HCT116 (cell line): ENCODE data around the gene CHSY1. TPM values are rescaled to one million over a fixed set of nuclear protein-coding genes. Genes with fewer than 3 reads are reported as not detected.

ENCODE experiments used
- ATAC-seq: fragments of 200-7000 bp; cut with Tn5 transposase; 2 replicates; pipeline ENCODE4 v1.9.1; 2020; ENCODE audit warnings: mild to moderate bottlenecking, moderate library complexity
- BruUV-seq: library from RNA; stranded (reverse); fragments of 400-500 nt; replicated peaks from 2 replicates; lab custom pipeline; 2021; lab: Mats Ljungman, UMichigan
- CTCF ChIA-PET: fragments of 300-600 bp; sonication (Branson Sonifier 250); formaldehyde crosslinking; loops from one replicate; lab custom pipeline; 2021; ENCODE audit warnings: antibody characterized with exemption; lab: Charles Lee
- POLR2A ChIA-PET: fragments of 300-600, 350-600 bp; sonication (Branson Sonifier 250); formaldehyde crosslinking; loops from one replicate; lab custom pipeline; 2021; ENCODE audit warnings: antibody characterized with exemption; lab: Charles Lee
- RAD21 ChIA-PET, 2 experiments: fragments of 300-600 bp; sonication (Branson Sonifier 250); formaldehyde crosslinking; loops; one replicate each; lab custom pipeline; 2023; ENCODE audit warnings: low total read pairs in 2 of 2; ENCODE audit not compliant: uncharacterized antibody in 2 of 2, unreplicated experiment in 2 of 2, low non-redundant PET in 1 of 2; lab: Charles Lee
- DNase-seq: peaks from one replicate; pipeline ENCODE4 v3.0.0-alpha.2; 2010; ENCODE audit warnings: low read depth, low spot score
- H2AFZ ChIP-seq: fragments of 200-600 bp; shearing (Covaris generic), sonication (generic); 2 replicates; pipeline ENCODE4 v1.6.1; 2017; ENCODE audit warnings: low read depth, mixed run types, mixed read lengths, antibody characterized with exemption, low read length; ENCODE audit not compliant: poor library complexity, severe bottlenecking
- H3K27ac ChIP-seq: 2 replicates; pipeline ENCODE4 v1.5.1; 2012; ENCODE audit warnings: low read depth, low read length
- H3K27me3 ChIP-seq: fragments of 200-600 bp; sonication (generic); 2 replicates; pipeline ENCODE4 v1.6.1; 2016; ENCODE audit warnings: mixed run types, low read length, mixed read lengths; ENCODE audit not compliant: insufficient read depth
- H3K36me3 ChIP-seq, 2 experiments: fragments of 200-500 bp in 1 of 2; fragments of 200-600 bp in 1 of 2; sonication (Bioruptor generic) in 1 of 2; sonication (generic) in 1 of 2; 2 replicates each; pipeline versions ENCODE4 v1.5.1 to v1.6.1; 2014 to 2016; ENCODE audit warnings: low read length in 2 of 2, inconsistent platforms in 1 of 2, mixed read lengths in 1 of 2, mixed run types in 1 of 2; ENCODE audit not compliant: insufficient read depth in 2 of 2, control insufficient read depth in 1 of 2
- H3K4me1 ChIP-seq, 2 experiments: fragments of 200-600 bp in 1 of 2; sonication (generic) in 1 of 2; 2 replicates each; pipeline versions ENCODE4 v1.5.1 to v1.6.1; 2012 to 2017; ENCODE audit warnings: low read length in 2 of 2, inconsistent platforms in 1 of 2, mild to moderate bottlenecking in 1 of 2, mixed read lengths in 1 of 2, mixed run types in 1 of 2, moderate library complexity in 1 of 2; ENCODE audit not compliant: insufficient read depth in 2 of 2, control insufficient read depth in 1 of 2
- H3K4me2 ChIP-seq: fragments of 200-600 bp; sonication (generic); 2 replicates; pipeline ENCODE4 v1.6.1; 2017; ENCODE audit warnings: mixed run types, low read length, mixed read lengths
- H3K4me3 ChIP-seq, 2 experiments: fragments of 200-600 bp in 1 of 2; sonication (generic) in 1 of 2; replicated peaks in 1 of 2; 2 replicates each; pipeline ENCODE4 v1.5.1; 2011 to 2016; ENCODE audit warnings: low read length in 2 of 2, control low read depth in 1 of 2, low read depth in 1 of 2, mild to moderate bottlenecking in 1 of 2, mixed read lengths in 1 of 2, mixed run types in 1 of 2
- H3K79me2 ChIP-seq: fragments of 200-600 bp; sonication (generic); 2 replicates; pipeline ENCODE4 v1.6.1; 2017; ENCODE audit warnings: mild to moderate bottlenecking, mixed run types, low read length, moderate library complexity, mixed read lengths; ENCODE audit not compliant: insufficient read depth
- H3K9ac ChIP-seq: fragments of 200-600 bp; sonication (generic); 2 replicates; pipeline ENCODE4 v1.6.1; 2016; ENCODE audit warnings: low read length, mixed read lengths
- H3K9me2 ChIP-seq: fragments of 200-600 bp; sonication (generic), shearing (Covaris generic); 2 replicates; pipeline ENCODE4 v1.6.1; 2017; ENCODE audit warnings: mixed run types, mild to moderate bottlenecking, moderate library complexity; ENCODE audit not compliant: insufficient read depth
- H3K9me3 ChIP-seq, 2 experiments: fragments of 200-500 bp in 1 of 2; fragments of 200-600 bp in 1 of 2; sonication (Bioruptor generic) in 1 of 2; sonication (generic) in 1 of 2; 2 replicates each; pipeline ENCODE4 v1.6.1; 2014 to 2017; ENCODE audit warnings: low read length in 2 of 2, mixed read lengths in 2 of 2, inconsistent platforms in 1 of 2, low read depth in 1 of 2, mild to moderate bottlenecking in 1 of 2, mixed run types in 1 of 2, moderate library complexity in 1 of 2; ENCODE audit not compliant: control insufficient read depth in 1 of 2, insufficient read depth in 1 of 2
- H4K20me1 ChIP-seq: fragments of 200-600 bp; sonication (generic), shearing (Covaris generic); 2 replicates; pipeline ENCODE4 v1.6.1; 2017; ENCODE audit warnings: mixed run types, mild to moderate bottlenecking, moderate library complexity; ENCODE audit not compliant: insufficient read depth
- CBX3 ChIP-seq: IDR thresholded peaks from 2 replicates; pipeline ENCODE4 v1.6.1; 2012; ENCODE audit warnings: low read depth
- ELF1 ChIP-seq: IDR thresholded peaks from 2 replicates; pipeline ENCODE4 v1.6.1; 2012; ENCODE audit warnings: low read depth, borderline replicate concordance
- EZH2phosphoT487 ChIP-seq: fragments of 200-600 bp; IDR thresholded peaks from 2 replicates; pipeline ENCODE4 v1.6.1; 2018; ENCODE audit warnings: antibody characterized with exemption, borderline replicate concordance
- RAD21 ChIP-seq: IDR thresholded peaks from 2 replicates; pipeline ENCODE4 v1.6.1; 2012; ENCODE audit warnings: low read depth, mild to moderate bottlenecking
- SP1 ChIP-seq: IDR thresholded peaks from 2 replicates; pipeline ENCODE4 v1.6.1; 2012; ENCODE audit warnings: low read depth
- SRF ChIP-seq: IDR thresholded peaks from 2 replicates; pipeline ENCODE4 v1.6.1; 2012; ENCODE audit warnings: low read depth
- TCF7L2 ChIP-seq: IDR thresholded peaks from 2 replicates; pipeline ENCODE4 v1.7.0; 2011; ENCODE audit warnings: borderline replicate concordance, inconsistent platforms; ENCODE audit not compliant: insufficient read depth, insufficient read length; ENCODE audit errors: extremely low read depth
- ZFX ChIP-seq: fragments of 450-650 bp; IDR thresholded peaks from 2 replicates; pipeline ENCODE4 v1.6.1; 2017
- ZNF274 ChIP-seq: fragments of 200-500 bp; sonication (Bioruptor generic); IDR thresholded peaks from 2 replicates; pipeline ENCODE4 v1.6.1; 2014; ENCODE audit warnings: mild to moderate bottlenecking, low read depth, low read length, inconsistent platforms
- intact Hi-C: fragments of 100-400 bp; cut with micrococcal nuclease; formaldehyde crosslinking; loops from 2 replicates; pipeline ENCODE4 v1.10.0; 2022
- total RNA-seq: library from RNA; stranded (reverse); gene quantifications from one replicate; pipeline ENCODE4 v1.2.1, GENCODE V29; 2021; ENCODE audit not compliant: unreplicated experiment
- TF ChIP-seq, protein P1 (sequence below), 3 experiments: fragments of 200-600 bp in 1 of 3; sonication (generic) in 1 of 3; IDR thresholded peaks in 2 of 3; conservative IDR thresholded peaks in 1 of 3; 2 replicates each; pipeline ENCODE4 v1.5.1; 2012 to 2017; ENCODE audit warnings: low read depth in 2 of 3, low read length in 2 of 3, antibody characterized with exemption in 1 of 3, borderline replicate concordance in 1 of 3, control low read depth in 1 of 3, mild to moderate bottlenecking in 1 of 3, mixed read lengths in 1 of 3, mixed run types in 1 of 3, moderate library complexity in 1 of 3; ENCODE audit not compliant: insufficient read depth in 1 of 3
- TF ChIP-seq, protein P2 (sequence below): IDR thresholded peaks from 2 replicates; pipeline ENCODE4 v1.6.1; 2012; ENCODE audit warnings: low read depth
- TF ChIP-seq, protein P3 (sequence below): IDR thresholded peaks from 2 replicates; pipeline ENCODE4 v1.6.1; 2012

CHSY1 gene
- total RNA-seq, 1 experiment from 2014 or later = 25.4 TPM

DNA sequence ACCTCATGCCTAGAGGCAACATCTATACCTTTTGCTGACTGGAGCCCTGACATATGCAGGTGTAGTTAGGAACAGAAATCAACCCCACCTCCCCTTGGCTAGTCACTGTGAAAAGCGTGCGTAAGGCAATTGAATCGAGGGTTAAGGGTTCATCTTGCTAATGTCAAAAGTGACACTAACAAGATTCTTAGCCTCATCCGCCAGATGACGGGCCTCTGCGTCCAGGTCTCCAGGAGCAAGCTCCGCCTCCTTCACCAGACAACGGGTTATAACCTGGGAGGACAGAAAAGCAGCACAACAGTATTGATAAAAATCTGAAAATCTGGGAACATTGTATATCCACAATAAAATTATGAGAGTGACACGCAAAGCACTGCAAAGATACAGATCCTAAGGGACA is 20.7 kb upstream of the CHSY1 start:
- BruUV-seq = no TSS peak
- Histone ChIP-seq H3K27me3 (no peaks in the 10 kb centered on the region), H3K9me3 (no peaks in the 10 kb centered on the region), H3K9ac (no peak overlapping the region), H3K9me2 (no peaks in the 10 kb centered on the region), H3K4me1 (peaks cover 2 to 6% of the 10 kb centered on the region in 2 experiments; a peak in 3 of 4 replicates), H3K4me3 (no peak overlapping the region), H3K36me3 (peaks cover 37 to 55% of the 10 kb centered on the region in 2 experiments), H3K79me2 (peaks cover 32% of the 10 kb centered on the region), H3K27ac (no peak overlapping the region), H4K20me1 (no peaks in the 10 kb centered on the region), H3K4me2 (no peak overlapping the region), H2AFZ (no peak overlapping the region)
- CTCF ChIA-PET = interaction anchor here (0.7 kb wide), 1 partner anchor 16 kb away, joined by 3 read pairs; no protein-coding TSS in a partner anchor
- ATAC-seq = no peak
- intact Hi-C loops = no loop called here
- POLR2A ChIA-PET = no interaction called here
- no peak for DNase-seq
- TF ChIP-seq RAD21 = no peak
- TF ChIP-seq SP1 = no peak
- TF ChIP-seq SRF = no peak
- TF ChIP-seq, protein P1, sequence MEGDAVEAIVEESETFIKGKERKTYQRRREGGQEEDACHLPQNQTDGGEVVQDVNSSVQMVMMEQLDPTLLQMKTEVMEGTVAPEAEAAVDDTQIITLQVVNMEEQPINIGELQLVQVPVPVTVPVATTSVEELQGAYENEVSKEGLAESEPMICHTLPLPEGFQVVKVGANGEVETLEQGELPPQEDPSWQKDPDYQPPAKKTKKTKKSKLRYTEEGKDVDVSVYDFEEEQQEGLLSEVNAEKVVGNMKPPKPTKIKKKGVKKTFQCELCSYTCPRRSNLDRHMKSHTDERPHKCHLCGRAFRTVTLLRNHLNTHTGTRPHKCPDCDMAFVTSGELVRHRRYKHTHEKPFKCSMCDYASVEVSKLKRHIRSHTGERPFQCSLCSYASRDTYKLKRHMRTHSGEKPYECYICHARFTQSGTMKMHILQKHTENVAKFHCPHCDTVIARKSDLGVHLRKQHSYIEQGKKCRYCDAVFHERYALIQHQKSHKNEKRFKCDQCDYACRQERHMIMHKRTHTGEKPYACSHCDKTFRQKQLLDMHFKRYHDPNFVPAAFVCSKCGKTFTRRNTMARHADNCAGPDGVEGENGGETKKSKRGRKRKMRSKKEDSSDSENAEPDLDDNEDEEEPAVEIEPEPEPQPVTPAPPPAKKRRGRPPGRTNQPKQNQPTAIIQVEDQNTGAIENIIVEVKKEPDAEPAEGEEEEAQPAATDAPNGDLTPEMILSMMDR (IDR thresholded peaks at IDR 0.05 in 2 of 3, conservative IDR thresholded peaks at IDR 0.05 in 1 of 3; ENCODE audit: borderline replicate concordance in 1 of 3, insufficient read depth in 1 of 3, low read depth in 2 of 3, low read length in 2 of 3) = no peak
- no peak for TF ChIP-seq CBX3
- TF ChIP-seq, protein P2, sequence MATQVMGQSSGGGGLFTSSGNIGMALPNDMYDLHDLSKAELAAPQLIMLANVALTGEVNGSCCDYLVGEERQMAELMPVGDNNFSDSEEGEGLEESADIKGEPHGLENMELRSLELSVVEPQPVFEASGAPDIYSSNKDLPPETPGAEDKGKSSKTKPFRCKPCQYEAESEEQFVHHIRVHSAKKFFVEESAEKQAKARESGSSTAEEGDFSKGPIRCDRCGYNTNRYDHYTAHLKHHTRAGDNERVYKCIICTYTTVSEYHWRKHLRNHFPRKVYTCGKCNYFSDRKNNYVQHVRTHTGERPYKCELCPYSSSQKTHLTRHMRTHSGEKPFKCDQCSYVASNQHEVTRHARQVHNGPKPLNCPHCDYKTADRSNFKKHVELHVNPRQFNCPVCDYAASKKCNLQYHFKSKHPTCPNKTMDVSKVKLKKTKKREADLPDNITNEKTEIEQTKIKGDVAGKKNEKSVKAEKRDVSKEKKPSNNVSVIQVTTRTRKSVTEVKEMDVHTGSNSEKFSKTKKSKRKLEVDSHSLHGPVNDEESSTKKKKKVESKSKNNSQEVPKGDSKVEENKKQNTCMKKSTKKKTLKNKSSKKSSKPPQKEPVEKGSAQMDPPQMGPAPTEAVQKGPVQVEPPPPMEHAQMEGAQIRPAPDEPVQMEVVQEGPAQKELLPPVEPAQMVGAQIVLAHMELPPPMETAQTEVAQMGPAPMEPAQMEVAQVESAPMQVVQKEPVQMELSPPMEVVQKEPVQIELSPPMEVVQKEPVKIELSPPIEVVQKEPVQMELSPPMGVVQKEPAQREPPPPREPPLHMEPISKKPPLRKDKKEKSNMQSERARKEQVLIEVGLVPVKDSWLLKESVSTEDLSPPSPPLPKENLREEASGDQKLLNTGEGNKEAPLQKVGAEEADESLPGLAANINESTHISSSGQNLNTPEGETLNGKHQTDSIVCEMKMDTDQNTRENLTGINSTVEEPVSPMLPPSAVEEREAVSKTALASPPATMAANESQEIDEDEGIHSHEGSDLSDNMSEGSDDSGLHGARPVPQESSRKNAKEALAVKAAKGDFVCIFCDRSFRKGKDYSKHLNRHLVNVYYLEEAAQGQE = no peak
- TF ChIP-seq ZFX = no peak
- TF ChIP-seq, protein P3, sequence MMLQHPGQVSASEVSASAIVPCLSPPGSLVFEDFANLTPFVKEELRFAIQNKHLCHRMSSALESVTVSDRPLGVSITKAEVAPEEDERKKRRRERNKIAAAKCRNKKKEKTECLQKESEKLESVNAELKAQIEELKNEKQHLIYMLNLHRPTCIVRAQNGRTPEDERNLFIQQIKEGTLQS = no peak
- TF ChIP-seq TCF7L2 = no peak
- TF ChIP-seq EZH2phosphoT487 = no peak
- no peak for TF ChIP-seq ZNF274
- TF ChIP-seq ELF1 = no peak
- RAD21 ChIA-PET = no interaction called here
